C4-2B (cell line): ENCODE results near the gene SCO2.

Experiments used
- CTCF ChIP-seq: fragments of 450-650 bp; conservative IDR thresholded peaks from 2 replicates; pipeline ENCODE4 v1.5.1; 2017; ENCODE audit warnings: mild to moderate bottlenecking
- ZFX ChIP-seq: fragments of 450-650 bp; IDR thresholded peaks from 2 replicates; pipeline ENCODE4 v1.6.1; 2017

DNA sequence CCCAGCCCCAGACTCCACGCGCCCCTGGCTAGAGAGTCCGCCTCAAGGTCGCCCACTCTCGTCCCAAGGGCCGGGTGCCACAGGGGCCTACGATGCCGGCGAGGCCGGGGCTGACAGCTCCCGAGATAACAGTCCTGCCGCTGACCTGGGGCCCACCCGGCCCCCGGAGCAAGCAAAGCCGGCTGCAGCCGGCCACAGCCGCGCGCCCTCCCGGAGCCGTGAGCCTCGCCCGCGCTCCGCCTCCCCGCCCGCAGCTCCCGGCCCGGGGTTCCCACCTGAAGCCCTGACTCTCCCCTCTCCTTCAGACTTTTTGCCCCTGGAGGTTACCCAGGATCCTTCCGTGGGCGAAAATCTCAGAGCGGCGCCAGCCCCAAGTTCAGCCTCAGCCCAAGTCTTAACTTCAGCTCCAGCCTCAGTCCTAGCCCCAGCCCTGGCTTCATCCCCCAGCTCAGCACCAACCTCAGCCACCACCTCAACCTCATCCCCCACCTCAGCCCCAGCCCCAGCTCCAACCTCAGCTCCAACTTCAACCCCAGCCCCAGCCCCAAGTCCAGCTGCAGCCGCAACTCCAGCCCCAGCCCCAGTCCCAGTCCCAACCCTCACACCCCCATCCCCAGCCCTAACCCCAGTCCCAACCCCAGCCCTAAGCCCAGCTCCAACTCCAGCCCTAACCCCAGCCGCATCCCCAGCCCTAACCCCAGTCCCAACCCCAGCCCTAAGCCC is 22.0 kb upstream of the SCO2 start:
- TF ChIP-seq CTCF (no peak), ZFX (no peak)
